ENCODE measurements around the gene HLA-DMB. TPM values are rescaled to one million over a fixed set of nuclear protein-coding genes. Genes with fewer than 3 reads are reported as not detected.

HLA-DMB gene
- total RNA-seq, 1 experiment from 2014 or later = 0.34 TPM

- Histone ChIP-seq H3K9me3 (ENCODE audit: low read depth, low read length, poor library complexity, severe bottlenecking) (no peaks in the 10 kb centered on the region), H3K27ac (ENCODE audit: low read depth, low read length, poor library complexity, severe bottlenecking) (no peak overlapping the region), H3K36me3 (ENCODE audit: insufficient read depth, low read length, poor library complexity, severe bottlenecking) (no peaks in the 10 kb centered on the region), H3K4me1 (ENCODE audit: insufficient read depth, low read length, poor library complexity, severe bottlenecking) (peaks cover 5% of the 10 kb centered on the region), H3K4me3 (ENCODE audit: low read depth, low read length, poor library complexity, severe bottlenecking) (no peak overlapping the region), H3K27me3 (replicated peaks; ENCODE audit: insufficient read depth, low read depth, low read length, poor library complexity) (no peaks in the 10 kb centered on the region)
- intact Hi-C loops (cut with micrococcal nuclease; ENCODE audit: unreplicated experiment) = loop anchor here (2.0 kb wide), 1 partner anchor 66 kb away; the partner anchor contains the start of gene HLA-DMA
- no TSS peak for BruUV-seq (replicated peaks)
- POLR2A ChIA-PET (ENCODE audit: low non-redundant PET) = interaction anchor here (0.7 kb wide), 1 partner anchor 94 kb away, joined by 3 read pairs; no protein-coding TSS in a partner anchor
- TF ChIP-seq CTCF (conservative IDR thresholded peaks at IDR 0.05; ENCODE audit: low read depth, low read length) (no peak), EZH2 (IDR thresholded peaks at IDR 0.05; ENCODE audit: borderline replicate concordance, low read depth, low read length, poor library complexity, severe bottlenecking) (no peak)
- CTCF ChIA-PET = interaction anchor here (0.7 to 2.2 kb wide), 4 partner anchors 12 to 97 kb away, joined by 3 to 20 read pairs (median 6); partner anchors contain the start of gene TAP2
- DNase-seq (ENCODE audit: low spot score) = peak; percentile 55
These were observed 54.0 kb downstream of the HLA-DMB start for GRCh38 chr6:32886681-32887383.

GRCh38 chr6:32885698-32886286, 55.0 kb downstream of the HLA-DMB start:
- ChIA-PET CTCF (interaction anchor here (0.6 to 2.2 kb wide), 5 partner anchors 11 to 103 kb away, joined by 3 to 20 read pairs (median 4); partner anchors contain the start of gene TAP2), POLR2A (ENCODE audit: low non-redundant PET) (no interaction called here)
- H3K9me3 ChIP-seq (ENCODE audit: low read depth, low read length, poor library complexity, severe bottlenecking) = no peaks in the 10 kb centered on the region
- no peak for TF ChIP-seq EZH2 (IDR thresholded peaks at IDR 0.05; ENCODE audit: borderline replicate concordance, low read depth, low read length, poor library complexity, severe bottlenecking)
- peak; percentile 67 for TF ChIP-seq CTCF (conservative IDR thresholded peaks at IDR 0.05; ENCODE audit: low read depth, low read length)
- H3K4me3 ChIP-seq (ENCODE audit: low read depth, low read length, poor library complexity, severe bottlenecking) = no peak overlapping the region
- peak; percentile 79 for DNase-seq (ENCODE audit: low spot score)
- H3K27me3 ChIP-seq (replicated peaks; ENCODE audit: insufficient read depth, low read depth, low read length, poor library complexity) = no peaks in the 10 kb centered on the region
- no peaks in the 10 kb centered on the region for H3K36me3 ChIP-seq (ENCODE audit: insufficient read depth, low read length, poor library complexity, severe bottlenecking)
- BruUV-seq (replicated peaks) = no TSS peak
- intact Hi-C loops (cut with micrococcal nuclease; ENCODE audit: unreplicated experiment) = loop anchor here (1.0 to 2.0 kb wide), 2 partner anchors 67 to 100 kb away; partner anchors contain the start of gene HLA-DMA
- H3K4me1 ChIP-seq (ENCODE audit: insufficient read depth, low read length, poor library complexity, severe bottlenecking) = peaks cover 5% of the 10 kb centered on the region
- H3K27ac ChIP-seq (ENCODE audit: low read depth, low read length, poor library complexity, severe bottlenecking) = no peak overlapping the region

Other genes with a start within 250 kb of the HLA-DMB start
- gene HLA-DQA2, start 199.6 kb downstream of the HLA-DMB start, total RNA-seq (2021) = not detected in 2 replicates
- not detected in 2 replicates for gene HLA-DQB2, start 177.5 kb downstream of the HLA-DMB start, total RNA-seq (2021)
- gene HLA-DOB, start 124.0 kb downstream of the HLA-DMB start, total RNA-seq (2021) = 2.0 and 2.8 TPM in 2 replicates
- gene TAP2, start 102.3 kb downstream of the HLA-DMB start, total RNA-seq (2021) = 39.2 and 46.5 TPM in 2 replicates
- gene PSMB8, start 97.0 kb downstream of the HLA-DMB start, total RNA-seq (2021) = 20.2 and 21.8 TPM in 2 replicates
- gene TAP1, start 87.3 kb downstream of the HLA-DMB start, total RNA-seq (2021) = 11.7 and 12.3 TPM in 2 replicates
- gene PSMB9, start 86.8 kb downstream of the HLA-DMB start, total RNA-seq (2021) = 4.3 and 6.8 TPM in 2 replicates
- gene HLA-DMA, start 12.1 kb upstream of the HLA-DMB start, total RNA-seq (2021) = 1.4 and 1.9 TPM in 2 replicates
- gene BRD2, start 27.6 kb upstream of the HLA-DMB start, total RNA-seq (2021) = 276 and 335 TPM in 2 replicates
- gene HLA-DOA, start 68.6 kb upstream of the HLA-DMB start, total RNA-seq (2021) = 0.46 and 0.58 TPM in 2 replicates
- 0.35 and 0.43 TPM in 2 replicates for gene HLA-DPA1, start 132.6 kb upstream of the HLA-DMB start, total RNA-seq (2021)
- gene HLA-DPB1, start 135.0 kb upstream of the HLA-DMB start, total RNA-seq (2021) = 2.3 and 2.7 TPM in 2 replicates